NCI-H748 treated with DMSO at 0.1 percent for 48 hours (cell line): ENCODE results near the gene DISC1.
"Not testable (repeated sequence)": the region's sequence is repeated elsewhere in the genome, so short reads cannot be mapped to it uniquely, and the experiment has no call there.

ENCODE experiments used
- DNase-seq: peaks from one replicate; lab custom pipeline; 2025; lab: John Stamatoyannopoulos, UW

DISC1 gene

DNA sequence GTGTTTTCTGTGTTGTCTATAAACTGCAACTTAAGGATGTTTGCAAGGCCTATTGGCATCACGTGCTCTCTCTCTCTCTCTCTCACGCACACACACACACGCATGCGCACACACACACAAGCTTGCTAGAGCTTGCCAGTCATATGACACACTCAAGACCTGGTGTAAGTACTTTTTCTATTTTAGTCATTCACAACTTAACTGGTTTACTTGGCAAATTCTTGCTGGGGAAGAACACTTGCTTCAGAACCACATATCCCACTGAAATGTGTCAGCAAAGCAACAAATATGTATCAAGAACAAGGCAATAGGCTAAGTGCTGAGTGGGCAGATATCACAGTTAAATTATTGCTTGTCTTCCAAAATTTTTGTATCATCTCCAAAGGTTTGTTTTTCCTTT lies 107.8 kb downstream of the DISC1 start:
- no peak for DNase-seq

- no peak for DNase-seq
Measured at GRCh38 chr1:231735411-231735810, 108.8 kb downstream of the DISC1 start.

DNA sequence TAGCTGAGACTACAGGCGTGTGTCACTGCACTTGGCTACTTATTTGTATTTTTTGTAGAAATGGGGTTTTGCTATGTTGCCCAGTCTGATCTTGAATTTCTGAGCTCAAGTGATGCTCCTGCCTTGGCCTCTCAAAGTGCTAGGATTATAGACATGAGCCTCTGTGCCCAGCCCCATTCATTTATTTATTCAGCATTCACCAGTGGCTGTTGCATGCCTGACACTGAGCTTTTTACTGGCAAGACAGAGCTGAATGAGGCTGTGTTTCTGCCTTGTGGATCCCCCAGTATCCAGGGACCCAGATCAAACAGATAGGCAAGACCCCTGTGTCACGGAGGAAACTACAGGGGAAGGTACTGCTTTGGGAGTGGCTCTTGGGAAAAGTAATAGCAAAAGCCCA lies 109.4 kb downstream of the DISC1 start:
- DNase-seq = no peak

DNA sequence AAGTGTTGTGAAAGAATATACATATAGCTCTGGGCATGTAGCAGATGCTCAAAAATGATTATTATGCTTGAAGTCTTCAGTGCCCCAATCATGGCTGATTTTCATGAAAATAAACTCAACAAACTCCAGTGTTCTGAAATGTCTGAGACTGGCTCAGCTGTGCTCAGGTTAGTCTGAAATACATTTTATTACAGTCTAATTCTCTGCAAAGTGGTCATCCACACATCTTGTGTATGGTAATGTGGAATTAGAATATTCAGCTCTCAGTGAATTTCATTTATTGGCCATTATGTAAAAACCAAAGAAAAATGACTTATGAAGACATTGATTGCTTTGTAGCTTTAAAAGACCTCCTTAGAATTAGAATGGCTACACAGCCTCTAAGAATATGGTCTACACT lies 109.9 kb downstream of the DISC1 start:
- no peak for DNase-seq

GRCh38 chr1:231738554-231738953 lies 112.0 kb downstream of the DISC1 start:
- DNase-seq = no peak

- DNase-seq = no peak
Measured at GRCh38 chr1:231743966-231744365, 117.4 kb downstream of the DISC1 start.

GRCh38 chr1:231748760-231749415 lies 122.3 kb downstream of the DISC1 start:
- no peak for DNase-seq

GRCh38 chr1:231750296-231750695 lies 123.7 kb downstream of the DISC1 start:
- no peak for DNase-seq

DNA sequence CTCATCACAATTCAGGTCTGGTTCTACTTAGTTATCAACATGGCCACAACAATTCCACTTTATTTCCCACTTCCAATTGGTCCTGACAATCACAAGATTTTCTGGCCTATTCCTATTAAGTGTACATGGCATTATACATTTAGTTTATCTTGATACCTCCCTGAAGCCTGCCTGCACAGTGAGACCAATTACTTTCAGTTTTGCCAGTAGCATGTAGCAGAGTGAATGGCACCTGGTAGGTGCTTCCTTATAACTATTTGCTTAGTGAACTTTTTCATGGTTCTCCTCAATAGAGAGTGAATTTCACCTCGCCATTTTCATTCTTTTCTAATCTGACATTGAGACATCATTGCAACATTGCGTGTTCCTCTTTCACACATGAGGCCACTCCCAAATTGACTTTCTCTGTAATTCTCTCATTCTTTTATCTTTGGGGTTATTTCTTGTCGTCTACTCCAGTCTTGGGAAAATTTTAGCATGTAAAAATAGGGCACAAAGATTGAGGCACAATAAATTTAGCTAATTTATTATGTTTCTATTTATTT lies 124.3 kb downstream of the DISC1 start:
- no peak for DNase-seq

GRCh38 chr1:231751415-231751814 lies 124.8 kb downstream of the DISC1 start:
- no peak for DNase-seq

- DNase-seq = no peak
Measured at GRCh38 chr1:231753313-231753712, 126.7 kb downstream of the DISC1 start.

GRCh38 chr1:231757101-231757404 lies 130.5 kb downstream of the DISC1 start:
- DNase-seq = no peak

DNA sequence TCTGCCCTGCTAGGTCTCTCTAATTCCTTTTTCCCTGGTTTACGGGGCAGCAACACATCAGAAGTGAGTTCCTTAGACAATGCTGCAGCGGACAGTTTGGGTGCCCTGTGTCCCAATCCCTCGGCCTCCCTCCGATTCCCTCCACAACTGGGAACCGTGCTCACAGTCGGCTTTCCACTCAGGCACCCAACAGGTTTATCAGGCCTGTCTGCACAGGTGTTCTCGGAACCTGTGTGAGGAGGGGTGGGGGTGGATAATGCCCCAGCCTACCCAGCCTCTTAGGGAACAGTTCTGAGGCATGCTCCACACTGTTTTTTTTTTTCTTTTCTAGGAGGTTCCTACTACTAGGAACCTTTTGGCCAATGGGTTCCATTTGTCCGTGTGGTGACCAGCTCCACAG lies 131.2 kb downstream of the DISC1 start:
- no peak for DNase-seq

- DNase-seq = no peak
Measured at GRCh38 chr1:231761252-231761651, 134.7 kb downstream of the DISC1 start.

DNA sequence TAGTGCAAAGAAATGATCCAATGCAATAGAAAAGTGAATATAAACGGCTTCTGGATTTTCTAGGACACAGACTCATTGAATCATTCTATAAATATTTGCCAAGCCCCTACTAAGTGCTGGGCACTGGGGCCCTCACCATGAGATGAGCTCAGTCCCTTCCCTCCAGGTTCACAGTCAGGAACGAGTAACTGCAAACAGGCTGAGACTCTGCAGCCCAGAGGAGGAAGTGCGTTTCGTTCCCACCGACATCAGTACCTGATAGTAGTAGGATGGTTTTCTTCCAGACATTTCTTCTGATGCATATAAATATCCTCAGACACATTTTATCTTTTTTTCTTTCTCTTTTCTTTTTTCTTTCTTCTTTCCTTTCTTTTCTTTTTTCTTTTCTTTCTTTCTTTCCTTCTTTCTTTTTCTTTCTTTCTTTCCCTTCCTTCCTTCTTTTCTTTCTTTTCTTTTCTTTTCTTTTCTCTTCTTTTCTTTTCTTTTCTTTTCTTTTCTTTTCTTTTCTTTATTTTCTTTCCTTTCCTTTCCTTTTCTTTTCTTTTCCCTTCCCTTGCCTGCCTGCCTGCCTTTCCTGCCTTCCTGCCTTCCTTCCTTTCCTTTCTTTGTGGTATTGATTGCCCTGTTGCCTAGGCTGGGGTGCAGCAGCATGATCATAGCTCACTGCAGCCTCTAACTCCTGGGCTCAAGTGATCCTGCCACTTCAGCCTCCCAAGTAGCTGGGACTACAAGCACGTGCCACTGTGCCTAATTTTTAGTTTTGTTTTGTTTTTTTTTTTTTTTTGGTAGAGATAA lies 135.4 kb downstream of the DISC1 start:
- no peak for DNase-seq

GRCh38 chr1:231763456-231763855 lies 136.9 kb downstream of the DISC1 start:
- no peak for DNase-seq

DNA sequence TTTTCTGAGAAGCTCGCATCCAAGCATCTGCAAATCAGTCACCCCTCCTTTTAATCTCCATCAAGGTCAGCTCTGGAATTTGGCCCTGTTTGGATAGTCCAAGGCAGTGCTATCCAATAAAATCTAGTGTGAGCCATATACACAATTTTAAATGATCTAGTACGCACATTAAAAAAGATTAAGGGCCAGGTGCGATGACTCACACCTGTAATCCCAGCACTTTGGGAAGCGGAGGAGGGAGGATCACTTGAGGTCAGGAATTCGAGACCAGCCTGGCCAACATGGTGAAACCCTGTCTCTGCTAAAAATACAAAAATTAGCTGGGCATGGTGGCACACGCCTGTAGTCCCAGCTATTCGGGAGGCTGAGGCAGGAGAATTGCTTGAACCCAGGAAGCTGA lies 139.2 kb downstream of the DISC1 start:
- DNase-seq = not testable (repeated sequence)

DNA sequence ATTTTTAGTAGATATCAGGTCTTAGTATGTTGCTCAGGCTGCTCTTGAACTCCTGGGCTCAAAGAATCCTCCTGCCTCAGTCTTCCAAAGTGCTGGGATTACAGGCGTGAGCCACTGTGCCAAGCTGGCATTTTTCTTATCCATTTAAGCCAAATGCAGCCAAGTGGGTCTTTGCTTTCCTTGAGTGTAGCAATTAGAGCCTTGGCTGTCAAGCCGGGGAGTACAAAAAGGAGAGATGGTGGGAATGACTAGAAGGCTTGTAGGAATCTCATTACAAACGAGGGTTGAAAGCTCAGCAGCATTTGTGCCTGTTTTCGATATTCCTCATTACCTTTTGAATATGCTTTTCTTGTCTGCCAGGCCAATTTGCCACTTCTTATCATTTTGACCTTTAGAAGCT lies 140.9 kb downstream of the DISC1 start:
- DNase-seq = no peak

GRCh38 chr1:231768416-231768815 lies 141.8 kb downstream of the DISC1 start:
- DNase-seq = no peak

GRCh38 chr1:231770506-231771175 lies 144.1 kb downstream of the DISC1 start:
- no peak for DNase-seq

GRCh38 chr1:231774719-231775335 lies 148.2 kb downstream of the DISC1 start:
- DNase-seq = no peak

DNA sequence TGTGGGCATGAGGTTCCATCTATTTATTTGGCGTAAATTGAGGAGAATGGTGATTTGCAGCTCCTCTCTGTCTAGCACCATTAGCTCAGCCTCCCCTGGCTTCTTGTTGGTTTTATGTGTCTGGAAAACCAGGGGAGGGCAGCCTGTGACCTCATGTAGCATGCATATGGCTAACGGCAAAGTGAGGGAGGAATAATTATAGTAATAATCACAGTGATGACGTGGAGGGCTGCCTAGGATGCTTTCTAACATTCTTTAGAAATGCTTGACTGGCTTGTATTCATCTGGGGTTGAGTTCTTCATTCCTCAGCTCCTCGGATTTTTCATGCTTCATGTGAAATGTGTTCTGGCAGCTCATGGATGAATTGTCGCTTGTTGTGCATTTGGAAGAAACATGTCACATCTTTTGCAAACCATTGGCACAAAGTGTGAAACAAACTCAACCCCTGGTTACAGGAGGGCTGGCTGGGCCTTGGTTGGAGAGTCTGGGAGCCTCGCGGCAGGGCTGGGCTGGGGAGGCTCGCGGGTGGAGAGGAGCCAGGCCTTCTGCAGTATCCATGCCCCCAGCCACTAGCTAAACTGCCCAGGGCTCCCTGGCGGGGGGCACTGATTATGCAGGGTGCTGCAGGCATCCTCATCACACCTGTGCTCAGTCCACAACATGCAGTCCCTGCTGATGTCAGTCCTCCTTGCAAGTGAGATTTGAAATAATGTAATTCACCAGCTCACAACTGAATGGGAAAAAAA lies 149.6 kb downstream of the DISC1 start:
- no peak for DNase-seq
